Fibroblast of skin of abdomen (primary cell): ENCODE measurements around the gene COL6A3.
"Not testable (repeated sequence)": the region's sequence is repeated elsewhere in the genome, so short reads cannot be mapped to it uniquely, and the experiment has no call there.

Experiments used
- DNase-seq: peaks from one replicate; pipeline ENCODE4 v3.0.0-alpha.2; 2013

COL6A3 gene

DNA sequence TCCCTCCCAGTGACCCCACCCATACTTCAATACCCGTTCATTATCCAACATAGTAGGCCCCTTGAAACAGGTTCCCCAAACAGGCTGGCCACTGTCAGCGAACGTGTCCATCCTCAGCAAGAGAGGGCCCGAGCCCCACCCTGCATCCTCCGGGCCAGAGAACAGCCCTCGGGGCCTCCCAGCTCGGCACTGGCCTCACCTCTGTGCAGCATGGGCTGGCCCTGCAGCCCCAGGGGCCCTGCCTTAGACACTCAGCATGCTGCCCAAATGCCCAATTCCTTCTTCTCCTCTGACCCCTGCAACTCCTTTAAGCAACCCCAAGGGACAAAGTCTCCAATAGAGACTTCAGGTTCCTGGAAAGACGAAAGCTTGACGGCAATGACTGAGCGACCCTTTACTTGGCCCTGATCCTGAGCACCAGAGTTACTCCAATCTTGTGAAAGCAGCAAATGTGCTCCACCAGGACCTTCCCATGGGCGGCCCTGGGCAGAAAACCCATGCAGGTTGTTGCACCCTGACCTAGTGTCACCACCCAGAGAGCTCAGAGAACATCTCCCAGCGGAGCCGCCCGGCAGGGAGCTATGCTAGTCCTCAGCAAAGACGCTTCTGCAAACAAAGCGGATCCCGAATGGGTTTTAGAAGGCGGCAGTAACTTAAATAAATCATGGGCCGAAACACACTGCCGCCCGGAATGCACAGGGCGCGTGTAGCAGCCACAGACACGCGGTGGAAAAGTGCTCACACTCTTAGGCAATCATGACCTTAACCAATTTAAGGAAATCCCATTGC, 782 bp downstream of the COL6A3 start:
- DNase-seq = no peak

DNA sequence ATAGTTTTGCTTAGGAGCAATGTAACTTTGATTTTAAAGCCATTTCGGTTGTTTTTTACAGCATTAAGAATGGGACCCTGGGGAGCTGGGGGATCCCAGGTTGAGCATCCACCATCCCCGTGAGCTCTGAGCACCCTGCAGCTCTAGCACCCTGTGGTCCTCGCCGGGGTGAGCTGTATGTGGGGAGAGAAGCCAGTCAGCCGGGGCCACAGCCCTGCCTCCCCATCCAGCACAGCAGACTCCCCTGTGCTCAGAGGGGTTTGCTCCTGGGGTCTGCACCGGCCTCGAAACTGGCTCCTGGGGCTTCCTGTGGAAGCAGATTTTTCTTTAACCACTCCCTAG, 1.3 kb downstream of the COL6A3 start:
- DNase-seq = no peak

DNA sequence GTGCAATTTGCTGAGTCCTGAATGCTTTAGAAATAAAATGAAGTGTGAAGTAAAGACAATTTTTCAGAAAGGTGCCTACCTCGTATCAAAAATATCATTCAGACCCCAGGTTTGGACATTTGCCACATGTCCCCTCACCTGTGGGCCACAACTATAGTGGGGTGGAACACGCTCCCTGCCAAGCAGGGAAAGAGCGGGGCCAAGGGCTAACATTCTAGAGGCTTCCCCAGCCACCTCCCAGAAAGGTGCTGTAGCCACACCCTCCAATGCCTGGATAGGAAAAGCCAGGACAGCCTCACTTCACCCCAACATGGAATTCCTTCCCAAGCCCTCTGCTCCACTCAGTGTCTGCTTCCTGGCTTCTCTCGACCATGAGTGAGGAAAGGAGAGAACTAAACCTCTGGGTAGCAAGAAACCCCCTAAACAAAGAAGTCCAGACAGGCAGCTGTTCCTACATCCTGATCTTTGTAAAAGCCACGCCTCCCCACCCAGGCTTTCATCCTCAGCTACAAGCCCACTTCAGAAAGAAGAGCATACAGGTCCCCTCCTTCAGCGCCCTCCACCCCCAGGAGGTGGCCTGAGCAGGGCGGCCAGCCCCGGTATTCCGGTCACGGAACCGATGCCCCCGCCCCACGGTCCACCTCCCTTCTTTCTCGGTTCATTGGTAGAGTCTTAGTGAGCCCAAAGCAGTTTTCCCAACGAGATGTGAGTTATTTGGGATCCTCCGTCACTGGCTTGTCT, 2.1 kb downstream of the COL6A3 start:
- DNase-seq = peak; percentile 63

- no peak for DNase-seq
Observed at GRCh38 chr2:237411092-237411601, 2.8 kb downstream of the COL6A3 start.

- not testable (repeated sequence) for DNase-seq
Observed at GRCh38 chr2:237409263-237409662, 4.7 kb downstream of the COL6A3 start.

DNA sequence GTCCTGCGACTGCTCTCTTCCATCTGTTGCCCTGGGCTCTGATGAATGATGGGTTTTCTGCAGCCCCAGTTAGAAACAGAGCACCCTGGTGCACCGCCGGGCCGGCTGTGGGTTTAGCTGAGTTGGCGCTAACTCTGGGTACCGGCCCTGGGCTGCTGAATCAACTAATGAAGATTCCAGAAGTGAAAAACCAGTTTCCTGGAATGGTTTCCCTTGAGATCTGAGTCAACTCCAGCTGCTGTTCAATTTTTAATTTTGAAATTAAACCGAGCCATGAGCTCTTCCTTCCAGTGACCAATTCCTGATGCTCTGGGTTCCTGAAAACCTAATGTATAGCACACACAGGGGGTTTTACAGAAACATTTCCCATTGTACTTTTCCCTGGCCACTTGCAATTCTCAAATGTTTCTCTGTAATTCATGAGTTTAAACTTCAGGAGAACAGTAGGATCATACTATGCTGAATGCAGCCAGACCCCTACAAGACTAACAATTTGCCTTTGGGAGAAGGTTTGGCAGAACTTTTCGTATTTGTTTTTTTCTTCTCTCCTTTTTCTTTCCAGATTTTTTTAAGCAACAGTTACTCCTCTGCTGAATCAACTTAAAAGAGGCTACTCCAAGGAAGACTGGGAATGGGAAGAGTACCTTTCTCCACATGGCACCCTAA, 5.5 kb downstream of the COL6A3 start:
- peak; percentile 71 for DNase-seq

DNA sequence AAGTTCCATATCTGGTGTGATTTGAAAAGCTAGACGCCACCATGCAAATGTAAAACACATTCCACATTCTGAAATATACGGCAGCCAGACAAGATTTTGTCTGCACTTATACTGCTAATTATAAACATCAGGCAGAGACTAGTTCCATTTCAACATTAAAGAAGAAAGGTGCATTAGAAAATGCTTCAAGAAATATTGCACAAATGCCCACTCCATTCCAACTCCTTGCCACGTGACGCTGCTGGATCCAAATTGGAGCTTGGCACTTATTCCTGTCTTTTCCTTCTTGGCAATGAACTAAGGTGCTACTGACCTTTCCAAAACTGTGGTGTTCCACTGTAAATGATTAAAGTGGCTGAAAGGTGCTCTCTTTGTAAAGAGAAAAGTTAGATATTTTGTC, 6.3 kb downstream of the COL6A3 start:
- DNase-seq = no peak

- DNase-seq = no peak
Observed at GRCh38 chr2:237406371-237406895, 7.5 kb downstream of the COL6A3 start.

GRCh38 chr2:237405605-237406004, 8.4 kb downstream of the COL6A3 start:
- DNase-seq = no peak

- no peak for DNase-seq
Observed at GRCh38 chr2:237405006-237405559, 8.9 kb downstream of the COL6A3 start.

- DNase-seq = no peak
Observed at GRCh38 chr2:237404413-237404812, 9.6 kb downstream of the COL6A3 start.

DNA sequence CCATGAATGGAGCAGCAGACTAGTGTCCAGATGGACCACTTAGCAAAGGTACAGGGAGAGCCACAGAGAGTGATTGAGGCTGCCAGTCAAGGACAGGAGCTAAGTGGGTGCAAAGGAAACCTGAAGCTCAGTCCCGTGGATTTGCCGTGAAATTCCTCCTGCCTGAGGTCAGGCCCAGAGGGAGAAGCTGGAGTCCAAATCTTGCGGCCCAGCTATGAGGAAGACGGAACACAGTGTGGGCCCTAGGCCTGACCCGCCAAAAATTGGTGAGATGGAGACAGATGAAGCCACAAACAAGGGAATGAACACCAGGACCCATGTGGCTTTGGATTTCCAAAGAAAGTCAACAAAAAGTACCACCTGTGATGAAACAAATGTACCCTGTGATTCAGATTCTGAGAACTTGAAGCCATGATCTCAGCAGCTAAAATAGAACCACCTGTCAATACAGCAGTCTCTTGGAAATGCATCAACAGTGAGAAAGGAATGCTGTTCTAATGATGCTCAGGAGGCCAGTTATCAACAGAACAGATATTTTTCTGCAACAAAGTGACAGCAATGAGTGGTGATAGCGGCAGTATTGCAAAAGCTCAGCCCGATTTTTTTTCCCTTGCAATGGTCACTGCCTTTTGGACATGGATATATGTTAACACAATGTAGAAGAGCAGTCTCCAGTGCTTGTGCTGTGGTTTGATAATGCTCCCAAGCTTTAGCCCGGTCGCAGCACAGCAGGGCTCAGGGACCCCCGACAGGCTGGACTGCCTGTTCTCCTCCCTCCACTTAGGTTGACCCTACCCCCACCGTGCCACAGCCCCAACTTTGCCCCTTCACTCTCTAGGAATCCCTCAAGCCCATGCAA, 10.7 kb downstream of the COL6A3 start:
- peak; percentile 70 for DNase-seq

DNA sequence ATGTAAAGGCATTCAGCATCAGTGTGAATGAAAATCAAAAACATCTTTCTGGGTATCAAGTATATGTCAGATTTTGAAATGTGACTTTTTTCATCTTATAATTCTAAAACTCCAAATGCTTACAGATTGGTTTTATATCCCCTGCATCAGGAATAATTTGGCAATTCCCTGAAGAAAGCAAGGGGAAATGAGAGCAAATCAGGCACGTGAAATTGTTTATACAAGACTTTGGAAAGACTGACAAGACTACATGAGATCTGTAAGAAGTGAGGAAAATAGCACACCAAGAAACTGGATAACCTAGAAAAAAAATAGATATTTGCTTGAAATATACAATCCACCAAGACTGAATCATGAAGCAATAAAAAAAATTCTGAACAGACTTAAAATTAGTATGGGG, 13.8 kb downstream of the COL6A3 start:
- DNase-seq = no peak

DNA sequence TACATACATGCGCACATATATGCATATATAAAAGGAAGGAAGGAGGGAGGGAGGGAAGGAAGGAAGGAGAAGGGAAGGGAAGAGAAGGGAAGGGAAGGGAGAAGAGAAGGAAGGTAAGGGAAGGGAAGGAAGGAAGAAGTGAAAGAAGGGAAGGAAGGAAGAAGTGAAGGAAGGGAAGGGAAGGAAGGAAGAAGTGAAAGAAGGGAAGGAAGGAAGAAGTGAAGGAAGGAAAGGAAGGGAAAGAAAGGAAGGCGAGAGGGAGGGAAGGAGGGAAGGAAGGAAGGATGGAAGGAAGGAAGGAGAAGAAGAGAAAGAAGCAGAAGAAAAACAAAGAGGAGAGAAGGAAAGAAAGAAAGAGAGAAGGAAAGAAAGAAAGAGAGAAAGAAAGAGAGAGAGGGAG, 16.9 kb downstream of the COL6A3 start:
- DNase-seq = no peak

GRCh38 chr2:237393523-237393922, 20.4 kb downstream of the COL6A3 start:
- DNase-seq = no peak

GRCh38 chr2:237392186-237392585, 21.8 kb downstream of the COL6A3 start:
- DNase-seq = no peak

- DNase-seq = no peak
Observed at GRCh38 chr2:237391140-237391539, 22.8 kb downstream of the COL6A3 start.

DNA sequence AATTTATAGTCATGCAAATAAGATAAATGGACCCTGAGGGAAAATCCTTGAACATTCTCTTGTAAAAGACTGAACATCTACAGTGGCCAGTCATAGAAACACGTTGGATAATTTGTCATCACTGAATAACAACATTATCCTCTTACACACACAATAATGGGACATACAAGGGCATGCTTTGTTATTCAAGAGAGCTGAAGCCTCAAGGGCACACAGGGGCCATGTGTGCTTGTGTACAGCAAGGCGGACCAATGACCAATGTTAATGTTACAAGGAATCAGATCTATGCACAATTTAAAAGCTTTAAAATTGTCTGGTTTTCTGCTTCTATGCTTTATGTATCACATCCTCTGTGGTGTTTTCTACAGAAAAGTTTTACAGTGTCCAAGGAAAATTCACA, 23.7 kb downstream of the COL6A3 start:
- no peak for DNase-seq

DNA sequence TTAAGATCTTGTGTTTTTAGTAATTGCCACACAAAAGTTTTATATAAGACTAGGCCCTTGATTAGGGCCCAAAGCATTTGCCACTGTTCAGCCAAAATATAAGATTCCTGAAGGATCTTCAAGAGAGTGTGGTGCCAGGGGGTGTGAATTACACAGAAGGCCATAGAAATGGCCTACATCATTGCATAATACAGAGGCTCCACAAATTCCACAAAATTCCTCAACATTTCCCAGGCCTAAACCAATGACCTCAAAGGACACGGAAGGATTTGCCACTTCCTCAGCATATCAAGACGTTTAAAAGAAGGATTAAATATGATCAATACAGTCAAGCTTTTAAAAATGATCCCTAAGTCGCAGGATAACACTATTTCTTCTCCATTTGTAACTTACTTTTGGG, 24.1 kb downstream of the COL6A3 start:
- DNase-seq = no peak

DNA sequence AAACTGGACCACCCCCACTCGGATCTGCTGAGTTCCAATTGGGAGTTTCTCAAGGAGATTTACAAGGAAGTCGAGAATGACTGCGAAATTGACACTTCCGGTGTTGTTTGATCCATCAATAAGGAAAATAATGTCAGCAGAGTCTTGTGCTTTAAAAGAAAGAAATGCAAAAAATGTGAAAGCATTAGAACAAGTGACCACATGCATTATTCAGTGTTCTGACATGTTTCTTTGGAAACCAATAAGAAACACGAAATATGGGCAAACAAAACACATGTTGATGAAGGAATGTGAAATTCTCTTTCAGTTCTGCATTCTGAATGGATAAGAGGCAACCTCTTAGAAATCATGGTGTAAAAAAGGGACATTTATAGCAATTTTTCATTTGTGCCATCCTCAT, 25.9 kb downstream of the COL6A3 start:
- DNase-seq = no peak

GRCh38 chr2:237384672-237385020, 29.3 kb downstream of the COL6A3 start:
- DNase-seq = no peak
